NB4 (cell line): ENCODE data around the gene TMEM263.
A peak's percentile ranks its signal among the peaks of the same experiment; 100 is the strongest.

Experiments used
- DNase-seq: peaks from one replicate; pipeline ENCODE4 v3.0.0; 2010; ENCODE audit warnings: low read depth
- H3K4me3 ChIP-seq: one replicate; pipeline ENCODE4 v1.5.1; 2011; ENCODE audit warnings: mild to moderate bottlenecking, low read depth, low read length, moderate library complexity
- MYC ChIP-seq: IDR thresholded peaks from 2 replicates; pipeline ENCODE4 v1.6.1; 2011; ENCODE audit warnings: low read depth, low read length
- POLR2A ChIP-seq: IDR thresholded peaks from 2 replicates; pipeline ENCODE4 v1.6.1; 2011; ENCODE audit warnings: mild to moderate bottlenecking; ENCODE audit not compliant: insufficient read length; ENCODE audit errors: extremely low read depth
- TF ChIP-seq, protein P1 (sequence below): IDR thresholded peaks from one replicate; pipeline ENCODE4 v1.5.1; 2012; ENCODE audit warnings: low read depth, low read length
- TF ChIP-seq, protein P2 (sequence below): IDR thresholded peaks from 2 replicates; pipeline ENCODE4 v1.6.1; 2011; ENCODE audit warnings: low read depth, low read length

TMEM263 gene

DNA sequence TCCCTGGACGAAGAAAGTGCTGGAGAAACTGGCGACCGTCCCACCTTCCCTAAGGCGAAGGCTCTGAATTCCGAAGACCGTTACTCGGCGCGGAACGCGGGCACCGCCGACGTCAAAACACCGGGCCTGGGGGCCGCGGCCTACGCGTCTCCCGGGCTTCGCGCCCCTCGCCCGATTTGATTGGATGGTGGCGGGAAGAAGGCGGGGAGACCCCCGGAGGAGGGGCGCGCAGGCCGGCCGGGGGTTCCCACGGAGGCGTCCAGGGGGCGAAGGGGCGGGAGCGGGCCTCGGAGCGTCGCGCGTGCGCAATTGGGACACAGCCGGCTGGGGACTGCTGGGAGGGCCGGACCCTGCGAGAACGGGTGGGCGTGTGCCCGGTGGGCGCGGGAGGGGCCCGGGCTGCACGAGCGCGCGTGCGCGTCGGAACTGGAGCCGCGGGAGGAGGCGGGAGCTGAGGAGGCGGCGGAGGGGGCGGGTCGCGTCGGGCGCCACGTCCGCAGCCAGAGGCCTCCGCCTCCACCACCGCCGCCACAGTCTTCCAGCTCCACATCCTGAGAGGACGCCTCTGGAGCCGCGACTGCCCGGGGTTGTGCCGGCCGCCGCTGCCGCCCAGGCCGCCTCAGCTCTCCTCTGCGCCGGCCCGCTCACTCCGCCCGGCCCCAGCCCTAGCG lies at the start of gene TMEM263:
TMEM263 (plus strand) TSS at position 531 of the 671 bp plus-strand sequence. CDS start 11,210 bp downstream, outside the sequence.
- DNase-seq: peak; percentile 97
- TF ChIP-seq, protein P1, sequence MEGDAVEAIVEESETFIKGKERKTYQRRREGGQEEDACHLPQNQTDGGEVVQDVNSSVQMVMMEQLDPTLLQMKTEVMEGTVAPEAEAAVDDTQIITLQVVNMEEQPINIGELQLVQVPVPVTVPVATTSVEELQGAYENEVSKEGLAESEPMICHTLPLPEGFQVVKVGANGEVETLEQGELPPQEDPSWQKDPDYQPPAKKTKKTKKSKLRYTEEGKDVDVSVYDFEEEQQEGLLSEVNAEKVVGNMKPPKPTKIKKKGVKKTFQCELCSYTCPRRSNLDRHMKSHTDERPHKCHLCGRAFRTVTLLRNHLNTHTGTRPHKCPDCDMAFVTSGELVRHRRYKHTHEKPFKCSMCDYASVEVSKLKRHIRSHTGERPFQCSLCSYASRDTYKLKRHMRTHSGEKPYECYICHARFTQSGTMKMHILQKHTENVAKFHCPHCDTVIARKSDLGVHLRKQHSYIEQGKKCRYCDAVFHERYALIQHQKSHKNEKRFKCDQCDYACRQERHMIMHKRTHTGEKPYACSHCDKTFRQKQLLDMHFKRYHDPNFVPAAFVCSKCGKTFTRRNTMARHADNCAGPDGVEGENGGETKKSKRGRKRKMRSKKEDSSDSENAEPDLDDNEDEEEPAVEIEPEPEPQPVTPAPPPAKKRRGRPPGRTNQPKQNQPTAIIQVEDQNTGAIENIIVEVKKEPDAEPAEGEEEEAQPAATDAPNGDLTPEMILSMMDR: no peak
- peak within 1 kb of the TSS; percentile 87 for H3K4me3 ChIP-seq

DNA sequence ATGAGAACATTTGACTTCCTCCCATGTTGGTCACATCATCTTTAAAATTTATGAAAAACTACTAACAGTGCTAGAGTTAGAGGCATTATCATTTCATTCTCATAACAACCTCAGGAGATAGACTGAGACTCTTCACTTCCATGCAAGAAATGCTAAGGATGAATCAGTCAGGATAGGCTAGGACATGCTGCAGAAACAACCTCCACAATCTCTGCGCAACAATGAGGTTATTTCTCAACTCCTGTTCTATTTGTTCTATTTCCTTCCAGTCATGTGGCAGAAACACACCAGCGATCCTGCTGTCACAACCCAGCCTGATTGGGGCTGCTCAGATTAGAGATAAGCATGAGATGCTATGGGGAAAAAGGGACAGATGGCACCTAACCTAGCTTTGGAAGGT lies 49.0 kb upstream of the TMEM263 start:
- H3K4me3 ChIP-seq: no peak overlapping the region
- TF ChIP-seq, protein P2, sequence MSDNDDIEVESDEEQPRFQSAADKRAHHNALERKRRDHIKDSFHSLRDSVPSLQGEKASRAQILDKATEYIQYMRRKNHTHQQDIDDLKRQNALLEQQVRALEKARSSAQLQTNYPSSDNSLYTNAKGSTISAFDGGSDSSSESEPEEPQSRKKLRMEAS: no peak
- TF ChIP-seq, protein P1: no peak
- TF ChIP-seq MYC: no peak
- no peak for TF ChIP-seq POLR2A
- DNase-seq: no peak

DNA sequence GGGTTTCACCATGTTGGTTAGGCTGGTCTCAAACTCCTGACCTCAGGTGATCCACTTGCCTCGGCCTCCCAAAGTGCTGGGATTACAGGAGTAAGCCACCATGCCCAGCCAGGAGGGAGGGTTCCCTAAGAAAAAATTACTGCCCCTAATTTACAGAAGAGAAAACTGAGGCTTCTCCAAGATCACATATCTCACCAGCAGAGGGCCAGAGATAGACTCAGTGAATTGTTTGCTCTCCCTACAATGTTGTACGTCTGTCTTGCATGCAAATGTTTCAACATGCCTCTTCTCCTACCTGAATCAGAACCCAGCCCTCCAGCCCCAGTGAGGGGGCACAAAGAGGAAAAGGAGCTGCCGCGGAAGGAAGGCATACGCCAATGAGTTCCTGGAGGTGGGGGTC lies 48.3 kb upstream of the TMEM263 start:
- DNase-seq: peak; percentile 37
- no peak for TF ChIP-seq POLR2A
- TF ChIP-seq, protein P1: peak; percentile 36
- H3K4me3 ChIP-seq: no peak overlapping the region

DNA sequence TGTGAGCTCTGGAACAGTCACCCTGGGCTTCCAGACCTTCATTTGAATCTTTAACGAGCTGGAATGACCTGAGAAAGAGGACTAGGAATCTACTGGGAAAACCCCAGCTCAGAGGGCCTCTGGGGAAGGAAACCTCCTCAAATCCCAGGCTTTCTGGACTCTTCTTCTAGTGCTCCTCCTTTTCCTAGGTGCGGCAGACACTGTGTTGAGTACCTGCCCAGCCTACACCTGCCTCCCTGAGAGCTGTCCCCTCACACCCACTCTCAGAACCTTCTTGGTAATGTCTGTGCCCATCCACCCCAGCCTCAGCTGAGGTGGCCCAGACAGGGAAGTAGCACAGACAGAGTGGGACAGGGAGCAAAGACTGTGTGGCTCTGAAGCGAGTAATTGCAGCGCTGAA lies 47.9 kb upstream of the TMEM263 start:
- DNase-seq: no peak
- H3K4me3 ChIP-seq: no peak overlapping the region
- TF ChIP-seq POLR2A: no peak
- TF ChIP-seq, protein P2: no peak
- no peak for TF ChIP-seq MYC
- TF ChIP-seq, protein P1: no peak

DNA sequence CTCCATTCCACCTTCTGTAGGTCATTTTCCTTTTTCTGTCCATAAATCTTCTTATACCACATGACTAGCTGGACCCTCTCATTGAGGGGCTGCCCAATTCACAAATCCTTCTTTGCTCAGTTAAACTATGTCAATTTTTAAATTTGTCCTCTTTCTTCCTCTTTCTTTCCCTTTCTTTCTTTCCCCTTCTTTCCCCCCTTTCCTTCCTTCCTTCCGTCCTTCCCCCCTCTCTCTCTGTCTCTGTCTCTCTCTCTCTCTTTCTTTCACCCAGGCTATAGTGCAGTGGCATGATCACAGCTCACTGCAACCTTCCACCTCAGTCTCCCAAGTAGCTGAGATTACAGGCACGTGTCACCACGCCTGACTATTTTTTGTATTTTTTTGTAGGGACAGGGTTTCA lies 47.1 kb upstream of the TMEM263 start:
- no peak overlapping the region for H3K4me3 ChIP-seq
- DNase-seq: no peak
- no peak for TF ChIP-seq POLR2A
- TF ChIP-seq, protein P1: no peak
- TF ChIP-seq MYC: no peak
- TF ChIP-seq, protein P2: no peak

DNA sequence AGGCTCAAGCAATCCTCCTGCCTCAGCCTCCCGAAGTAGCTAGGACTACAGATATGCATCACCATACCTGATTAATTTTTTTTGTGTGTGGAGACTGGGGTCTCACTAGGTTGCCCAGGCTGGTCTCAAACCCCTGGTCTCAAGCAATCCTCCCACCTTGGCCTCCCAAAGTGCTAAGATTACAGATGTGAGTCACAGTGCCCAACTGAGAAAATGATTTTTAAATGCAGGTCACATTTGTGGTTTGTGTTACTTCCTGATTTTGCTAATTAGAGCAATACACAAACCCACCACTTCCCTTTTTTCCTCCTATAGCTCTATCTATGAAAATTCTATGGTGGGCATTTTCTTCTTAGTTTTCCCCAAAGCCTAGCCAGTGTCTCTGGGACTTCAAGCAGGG lies 45.5 kb upstream of the TMEM263 start:
- peak; percentile 92 for DNase-seq
- no peak overlapping the region for H3K4me3 ChIP-seq
- no peak for TF ChIP-seq POLR2A
- TF ChIP-seq, protein P1: no peak
- TF ChIP-seq, protein P2: no peak
- TF ChIP-seq MYC: no peak
